Neural progenitor cell (in vitro differentiated cells): ENCODE measurements around the gene ABLIM2.

ENCODE experiments used
- CTCF ChIP-seq: fragments of 200-600 bp; sonication (generic); IDR thresholded peaks from 2 replicates; pipeline ENCODE4 v1.5.1; 2017; ENCODE audit warnings: antibody characterized with exemption, mild to moderate bottlenecking
- EZH2 ChIP-seq: fragments of 200-600 bp; sonication (generic); IDR thresholded peaks from 2 replicates; pipeline ENCODE4 v1.6.1; 2017; ENCODE audit warnings: antibody characterized with exemption, mild to moderate bottlenecking, moderate library complexity
- EZH2phosphoT487 ChIP-seq: fragments of 200-600 bp; sonication (generic); IDR thresholded peaks from 2 replicates; pipeline ENCODE4 v1.6.1; 2017; ENCODE audit warnings: antibody characterized with exemption

GRCh38 chr4:7999279-7999678, 159.3 kb downstream of the ABLIM2 start:
- TF ChIP-seq CTCF (no peak), EZH2phosphoT487 (no peak), EZH2 (no peak)
